Activated CD4-positive, alpha-beta T cell treated with anti-CD3 and anti-CD28 coated beads, Interleukin-2, Interleukin-6, amounts not matched to agents 100 ng/mL and 50 ng/mL, durations not matched to agents 16 hours and 8 hours (primary cell): ENCODE data around the gene AZI2.

Source experiments
- DNase-seq: peaks from one replicate; pipeline ENCODE4 v3.0.0-alpha.2; 2020

The AZI2 gene

GRCh38 chr3:28348629-28349468 lies at the start of gene AZI2, which contains the start of gene ZCWPW2:
Gene AZI2, minus strand, starts transcription at chr3:28348824. Its CDS starts 8,207 bp downstream, at chr3:28340617.
Gene ZCWPW2, plus strand, starts transcription at chr3:28348721. Its CDS starts 64,348 bp downstream, at chr3:28413069.
- DNase-seq = peak; percentile 94

GRCh38 chr3:28388978-28389377 lies 40.4 kb upstream of the AZI2 start:
- no peak for DNase-seq

GRCh38 chr3:28386049-28386448 lies 37.4 kb upstream of the AZI2 start:
- no peak for DNase-seq

GRCh38 chr3:28376424-28376823 lies 27.8 kb upstream of the AZI2 start:
- no peak for DNase-seq

GRCh38 chr3:28349469-28350000 lies 911 bp upstream of the AZI2 start:
- DNase-seq = no peak

- DNase-seq = no peak
Observed at GRCh38 chr3:28348265-28348628, 377 bp downstream of the AZI2 start.

- no peak for DNase-seq
Observed at GRCh38 chr3:28347374-28348264, 1.0 kb downstream of the AZI2 start.

- DNase-seq = no peak
Observed at GRCh38 chr3:28345690-28346089, 2.9 kb downstream of the AZI2 start.

GRCh38 chr3:28343144-28343543 lies 5.5 kb downstream of the AZI2 start:
- DNase-seq = no peak

- DNase-seq = no peak
Observed at GRCh38 chr3:28337230-28337629, 11.4 kb downstream of the AZI2 start.

- no peak for DNase-seq
Observed at GRCh38 chr3:28335246-28335645, 13.4 kb downstream of the AZI2 start.

- DNase-seq = no peak
Observed at GRCh38 chr3:28334552-28334951, 14.1 kb downstream of the AZI2 start.

GRCh38 chr3:28328188-28329151 lies 20.2 kb downstream of the AZI2 start:
- peak; percentile 46 for DNase-seq

- peak; percentile 86 for DNase-seq
Observed at GRCh38 chr3:28326458-28326926, 22.1 kb downstream of the AZI2 start.

GRCh38 chr3:28322464-28322863 lies 26.2 kb downstream of the AZI2 start:
- DNase-seq = no peak

- DNase-seq = no peak
Observed at GRCh38 chr3:28320981-28321380, 27.6 kb downstream of the AZI2 start.

GRCh38 chr3:28317438-28318022 lies 31.1 kb downstream of the AZI2 start:
- DNase-seq = peak; percentile 75

GRCh38 chr3:28316226-28316625 lies 32.4 kb downstream of the AZI2 start:
- no peak for DNase-seq

GRCh38 chr3:28315711-28316110 lies 32.9 kb downstream of the AZI2 start:
- no peak for DNase-seq

GRCh38 chr3:28308196-28308595 lies 40.4 kb downstream of the AZI2 start:
- DNase-seq = no peak

GRCh38 chr3:28301688-28302087 lies 46.9 kb downstream of the AZI2 start:
- no peak for DNase-seq
